PFSK-1 (cell line): ENCODE data around the gene PREPL.

ENCODE experiments used
- FOXP2 ChIP-seq: optimal IDR thresholded peaks from 2 replicates; pipeline ENCODE3; 2011; ENCODE audit warnings: borderline replicate concordance, control low read depth, inconsistent platforms; ENCODE audit not compliant: insufficient read depth; ENCODE audit errors: extremely low read length, extremely low read depth
- POLR2AphosphoS5 ChIP-seq: IDR thresholded peaks from 2 replicates; pipeline ENCODE4 v1.6.1; 2012; ENCODE audit warnings: low read depth, mild to moderate bottlenecking, control low read depth, low read length, moderate library complexity
- SIN3A ChIP-seq: IDR thresholded peaks from 2 replicates; pipeline ENCODE4 v1.6.1; 2012; ENCODE audit warnings: mild to moderate bottlenecking, low read length, moderate library complexity, borderline replicate concordance; ENCODE audit not compliant: insufficient read depth
- TAF1 ChIP-seq: IDR thresholded peaks from 2 replicates; pipeline ENCODE4 v1.6.1; 2012; ENCODE audit warnings: low read length, control low read depth, borderline replicate concordance; ENCODE audit not compliant: insufficient read depth
- TF ChIP-seq, protein P1 (sequence below), 2 experiments: IDR thresholded peaks; 2 replicates each; pipeline versions ENCODE4 v1.6.1 to v1.8.0; 2011 to 2012; ENCODE audit warnings: low read depth in 2 of 2, low read length in 2 of 2, control low read depth in 1 of 2, inconsistent platforms in 1 of 2, mild to moderate bottlenecking in 1 of 2, moderate library complexity in 1 of 2; ENCODE audit not compliant: insufficient read depth in 1 of 2

The PREPL gene

DNA sequence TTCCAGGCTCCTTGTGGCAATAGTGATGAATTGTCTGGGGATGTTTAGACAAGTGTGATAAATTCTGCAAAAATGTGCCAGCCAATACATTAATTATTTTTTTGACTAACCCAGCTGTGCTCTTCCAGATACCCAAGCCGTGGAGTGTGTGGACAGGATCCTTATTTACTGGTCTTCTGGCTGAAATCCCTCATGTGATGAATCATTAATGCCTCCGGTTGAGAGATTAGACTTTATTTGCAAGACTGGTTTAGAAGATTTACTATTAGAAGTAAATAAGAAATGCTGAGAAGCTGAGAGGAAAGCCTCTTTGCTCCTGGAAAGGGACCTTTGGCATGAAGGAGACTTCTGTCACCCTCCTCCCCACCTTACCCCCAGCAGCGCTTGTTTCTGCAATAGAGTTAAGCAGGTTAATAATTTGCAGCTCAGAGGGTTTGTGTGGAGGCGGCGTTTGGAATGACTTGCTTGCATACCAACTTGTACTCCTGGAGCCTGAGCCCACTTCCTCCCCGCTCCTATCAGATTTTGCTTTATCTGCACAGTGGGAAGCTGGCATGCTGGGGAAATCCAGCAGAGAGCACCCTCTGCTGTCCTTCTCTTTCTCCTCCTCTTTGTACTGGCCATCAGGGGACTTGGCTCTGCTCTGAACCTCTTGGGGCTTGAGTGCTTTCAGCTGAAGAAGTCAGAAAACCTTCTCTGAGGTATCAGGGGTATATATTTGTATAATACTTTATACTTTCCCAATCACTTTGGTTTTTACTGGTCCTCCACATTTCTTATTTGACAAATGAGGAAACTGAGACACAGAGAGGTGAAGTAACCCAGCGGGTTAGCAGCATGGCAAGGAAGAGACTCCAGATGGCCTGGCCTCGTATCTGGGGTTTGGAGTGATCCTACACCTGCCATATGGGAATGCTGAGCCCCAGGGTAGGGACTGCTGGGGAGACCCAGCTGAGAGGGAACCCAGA lies 69.7 kb downstream of the PREPL start:
- no peak for TF ChIP-seq POLR2AphosphoS5
- TF ChIP-seq TAF1 = no peak
- TF ChIP-seq SIN3A = no peak
- TF ChIP-seq, protein P1, sequence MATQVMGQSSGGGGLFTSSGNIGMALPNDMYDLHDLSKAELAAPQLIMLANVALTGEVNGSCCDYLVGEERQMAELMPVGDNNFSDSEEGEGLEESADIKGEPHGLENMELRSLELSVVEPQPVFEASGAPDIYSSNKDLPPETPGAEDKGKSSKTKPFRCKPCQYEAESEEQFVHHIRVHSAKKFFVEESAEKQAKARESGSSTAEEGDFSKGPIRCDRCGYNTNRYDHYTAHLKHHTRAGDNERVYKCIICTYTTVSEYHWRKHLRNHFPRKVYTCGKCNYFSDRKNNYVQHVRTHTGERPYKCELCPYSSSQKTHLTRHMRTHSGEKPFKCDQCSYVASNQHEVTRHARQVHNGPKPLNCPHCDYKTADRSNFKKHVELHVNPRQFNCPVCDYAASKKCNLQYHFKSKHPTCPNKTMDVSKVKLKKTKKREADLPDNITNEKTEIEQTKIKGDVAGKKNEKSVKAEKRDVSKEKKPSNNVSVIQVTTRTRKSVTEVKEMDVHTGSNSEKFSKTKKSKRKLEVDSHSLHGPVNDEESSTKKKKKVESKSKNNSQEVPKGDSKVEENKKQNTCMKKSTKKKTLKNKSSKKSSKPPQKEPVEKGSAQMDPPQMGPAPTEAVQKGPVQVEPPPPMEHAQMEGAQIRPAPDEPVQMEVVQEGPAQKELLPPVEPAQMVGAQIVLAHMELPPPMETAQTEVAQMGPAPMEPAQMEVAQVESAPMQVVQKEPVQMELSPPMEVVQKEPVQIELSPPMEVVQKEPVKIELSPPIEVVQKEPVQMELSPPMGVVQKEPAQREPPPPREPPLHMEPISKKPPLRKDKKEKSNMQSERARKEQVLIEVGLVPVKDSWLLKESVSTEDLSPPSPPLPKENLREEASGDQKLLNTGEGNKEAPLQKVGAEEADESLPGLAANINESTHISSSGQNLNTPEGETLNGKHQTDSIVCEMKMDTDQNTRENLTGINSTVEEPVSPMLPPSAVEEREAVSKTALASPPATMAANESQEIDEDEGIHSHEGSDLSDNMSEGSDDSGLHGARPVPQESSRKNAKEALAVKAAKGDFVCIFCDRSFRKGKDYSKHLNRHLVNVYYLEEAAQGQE (IDR thresholded peaks at IDR 0.05; ENCODE audit: insufficient read depth in 1 of 2, low read depth in 2 of 2, low read length in 2 of 2) = no peak

DNA sequence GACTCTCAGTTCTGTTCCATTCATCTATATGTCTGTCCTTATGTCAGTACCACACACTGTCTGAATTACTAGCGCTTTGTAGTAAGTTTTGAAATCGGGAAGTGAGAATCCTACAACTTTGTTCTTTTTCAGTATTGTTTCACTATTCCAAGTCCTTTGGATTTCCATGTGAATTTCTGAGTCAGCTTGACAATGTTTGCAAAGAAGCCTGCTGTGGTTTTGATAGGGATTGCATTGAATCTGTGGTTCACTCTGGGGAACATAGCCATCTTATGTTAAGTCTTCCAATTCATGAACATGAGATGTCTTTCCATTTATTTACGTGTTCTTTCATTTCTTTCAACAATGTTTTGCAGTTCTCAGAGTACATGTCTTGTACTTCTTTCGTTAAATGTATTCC lies 71.0 kb downstream of the PREPL start:
- TF ChIP-seq SIN3A = no peak
- no peak for TF ChIP-seq TAF1
- TF ChIP-seq FOXP2 = no peak
- TF ChIP-seq POLR2AphosphoS5 = no peak
- TF ChIP-seq, protein P1 (IDR thresholded peaks at IDR 0.05; ENCODE audit: insufficient read depth in 1 of 2, low read depth in 2 of 2, low read length in 2 of 2) = no peak

DNA sequence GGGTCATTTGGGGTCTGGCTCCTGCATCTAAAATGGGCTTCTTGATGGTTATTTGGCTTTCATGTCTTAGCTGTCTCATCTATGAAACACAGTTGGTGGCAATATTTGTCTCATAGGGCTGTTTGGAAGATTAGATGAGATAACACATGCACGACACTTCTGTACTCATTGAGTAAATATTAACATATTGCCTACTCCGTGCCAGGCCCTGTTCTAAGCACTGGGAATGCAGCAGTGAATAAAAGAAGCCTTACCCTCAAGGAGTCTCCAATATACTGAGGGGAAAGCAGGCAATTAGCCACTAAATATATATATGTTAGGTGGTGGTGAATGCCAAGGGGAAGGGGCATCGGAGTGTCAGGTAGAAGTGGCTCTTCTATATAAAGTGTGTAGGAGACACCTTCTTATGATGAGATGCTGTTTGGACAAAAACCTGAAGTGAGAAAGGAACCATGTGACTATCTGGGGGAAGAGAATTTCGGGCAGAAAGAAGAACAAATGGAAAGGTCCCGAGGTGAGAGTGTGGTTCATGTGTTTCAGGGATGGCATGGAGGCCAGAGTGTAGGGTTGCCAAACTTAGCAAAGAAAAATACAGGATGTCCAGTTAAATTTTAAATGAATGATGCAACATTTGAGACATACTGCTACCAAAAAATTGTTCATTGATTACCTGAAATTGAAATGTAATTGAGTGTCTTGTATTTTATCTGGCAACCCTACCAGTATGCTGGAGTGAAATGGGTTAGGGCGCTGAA lies 74.2 kb downstream of the PREPL start:
- no peak for TF ChIP-seq TAF1
- no peak for TF ChIP-seq POLR2AphosphoS5
- no peak for TF ChIP-seq FOXP2
- no peak for TF ChIP-seq SIN3A
- TF ChIP-seq, protein P1 (IDR thresholded peaks at IDR 0.05; ENCODE audit: insufficient read depth in 1 of 2, low read depth in 2 of 2, low read length in 2 of 2) = no peak

DNA sequence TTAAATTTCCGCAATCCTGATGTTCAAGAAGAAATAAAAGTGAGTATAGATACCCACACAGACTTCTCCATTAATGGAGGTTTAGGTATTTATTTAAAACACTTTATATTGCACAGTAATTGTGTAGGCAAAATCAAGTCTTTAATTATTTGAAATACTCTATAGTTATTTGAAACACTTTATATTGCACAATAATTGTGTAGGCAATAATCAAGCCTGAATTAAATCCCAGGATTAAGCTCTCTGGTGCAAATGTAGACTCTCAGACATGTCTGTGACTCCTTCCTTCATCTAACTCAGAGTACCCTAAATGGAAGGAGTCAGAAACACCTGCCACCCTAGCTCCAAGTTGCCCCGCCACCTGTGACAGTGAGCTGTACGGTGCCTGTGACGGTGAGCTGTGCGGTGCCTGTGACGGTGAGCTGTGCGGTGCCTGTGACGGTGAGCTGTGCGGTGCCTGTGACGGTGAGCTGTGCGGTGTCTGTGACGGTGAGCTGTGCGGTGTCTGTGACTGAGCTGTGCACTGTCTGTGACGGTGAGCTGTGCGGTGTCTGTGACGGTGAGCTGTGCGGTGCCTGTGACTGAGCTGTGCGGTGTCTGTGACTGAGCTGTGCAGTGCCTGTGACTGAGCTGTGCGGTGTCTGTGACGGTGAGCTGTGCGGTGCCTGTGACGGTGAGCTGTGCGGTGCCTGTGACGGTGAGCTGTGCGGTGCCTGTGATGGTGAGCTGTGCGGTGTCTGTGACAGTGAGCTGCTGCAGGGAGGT lies 75.0 kb downstream of the PREPL start:
- TF ChIP-seq SIN3A (no peak), TAF1 (no peak), POLR2AphosphoS5 (no peak), FOXP2 (no peak)
- TF ChIP-seq, protein P1 (IDR thresholded peaks at IDR 0.05; ENCODE audit: insufficient read depth in 1 of 2, low read depth in 2 of 2, low read length in 2 of 2) = no peak
